ENCODE data around the gene OASL.
A peak's percentile ranks its signal among the peaks of the same experiment; 100 is the strongest.
"Not testable (repeated sequence)": the region's sequence is repeated elsewhere in the genome, so short reads cannot be mapped to it uniquely, and the experiment has no call there.

Gene OASL

GRCh38 chr12:121065345-121065744 lies 26.3 kb upstream of the OASL start:
- H3K27me3 Mint-ChIP-seq = no peaks in the 10 kb centered on the region
- no peak for DNase-seq
- H3K36me3 Mint-ChIP-seq (ENCODE audit: low read depth) = no peaks in the 10 kb centered on the region
- H3K9me3 Mint-ChIP-seq = no peaks in the 10 kb centered on the region
- no peak overlapping the region for H3K4me3 Mint-ChIP-seq
- ATAC-seq = no peak
- peaks cover 11% of the 10 kb centered on the region for H3K4me1 Mint-ChIP-seq
- no peak overlapping the region for H3K27ac Mint-ChIP-seq

GRCh38 chr12:121064586-121064985 lies 25.5 kb upstream of the OASL start:
- not testable (repeated sequence) for H3K4me3 Mint-ChIP-seq; DNase-seq; H3K27ac Mint-ChIP-seq; H3K36me3 Mint-ChIP-seq (ENCODE audit: low read depth); ATAC-seq; H3K27me3 Mint-ChIP-seq; H3K9me3 Mint-ChIP-seq
- H3K4me1 Mint-ChIP-seq = peaks cover 18% of the 10 kb centered on the region

GRCh38 chr12:121064116-121064515 lies 25.1 kb upstream of the OASL start:
- Mint-ChIP-seq H3K27ac (no peak overlapping the region), H3K9me3 (no peaks in the 10 kb centered on the region), H3K4me1 (peaks cover 18% of the 10 kb centered on the region), H3K27me3 (no peaks in the 10 kb centered on the region), H3K4me3 (no peak overlapping the region), H3K36me3 (ENCODE audit: low read depth) (no peaks in the 10 kb centered on the region)
- no peak for ATAC-seq
- no peak for DNase-seq

- H3K27ac Mint-ChIP-seq = no peak overlapping the region
- H3K4me3 Mint-ChIP-seq = no peak overlapping the region
- ATAC-seq = no peak
- H3K27me3 Mint-ChIP-seq = no peaks in the 10 kb centered on the region
- DNase-seq = no peak
- no peaks in the 10 kb centered on the region for H3K36me3 Mint-ChIP-seq (ENCODE audit: low read depth)
- H3K4me1 Mint-ChIP-seq = peaks cover 20% of the 10 kb centered on the region
- H3K9me3 Mint-ChIP-seq = no peaks in the 10 kb centered on the region
These were observed 23.5 kb upstream of the OASL start for GRCh38 chr12:121062391-121063045.

GRCh38 chr12:121061831-121062230 lies 22.8 kb upstream of the OASL start:
- DNase-seq = no peak
- Mint-ChIP-seq H3K36me3 (ENCODE audit: low read depth) (no peaks in the 10 kb centered on the region), H3K4me3 (no peak overlapping the region), H3K9me3 (no peaks in the 10 kb centered on the region), H3K27ac (no peak overlapping the region), H3K27me3 (no peaks in the 10 kb centered on the region), H3K4me1 (peaks cover 20% of the 10 kb centered on the region)
- ATAC-seq = no peak

- Mint-ChIP-seq H3K27me3 (no peaks in the 10 kb centered on the region), H3K4me3 (peak overlapping the region; percentile 76), H3K27ac (peak overlapping the region; percentile 84), H3K9me3 (no peaks in the 10 kb centered on the region), H3K4me1 (peaks cover 18% of the 10 kb centered on the region), H3K36me3 (ENCODE audit: low read depth) (no peaks in the 10 kb centered on the region)
- peak; percentile 41 for DNase-seq
- peak; percentile 93 for ATAC-seq
These were observed 21.3 kb upstream of the OASL start for GRCh38 chr12:121060149-121061001.

GRCh38 chr12:121059031-121059898 lies 20.2 kb upstream of the OASL start:
- H3K4me1 Mint-ChIP-seq = peaks cover 14% of the 10 kb centered on the region
- H3K9me3 Mint-ChIP-seq = no peaks in the 10 kb centered on the region
- DNase-seq (no peak), ATAC-seq (no peak)
- no peaks in the 10 kb centered on the region for H3K27me3 Mint-ChIP-seq
- H3K27ac Mint-ChIP-seq = peak overlapping the region; percentile 84
- H3K36me3 Mint-ChIP-seq (ENCODE audit: low read depth) = no peaks in the 10 kb centered on the region
- H3K4me3 Mint-ChIP-seq = peak overlapping the region; percentile 76

GRCh38 chr12:121057794-121058193 lies 18.7 kb upstream of the OASL start:
- no peaks in the 10 kb centered on the region for H3K27me3 Mint-ChIP-seq
- no peak for ATAC-seq
- no peak overlapping the region for H3K4me3 Mint-ChIP-seq
- DNase-seq = no peak
- H3K36me3 Mint-ChIP-seq (ENCODE audit: low read depth) = no peaks in the 10 kb centered on the region
- H3K27ac Mint-ChIP-seq = no peak overlapping the region
- peaks cover 14% of the 10 kb centered on the region for H3K4me1 Mint-ChIP-seq
- H3K9me3 Mint-ChIP-seq = no peaks in the 10 kb centered on the region

GRCh38 chr12:121053706-121054105 lies 14.7 kb upstream of the OASL start:
- Mint-ChIP-seq H3K9me3 (no peaks in the 10 kb centered on the region), H3K36me3 (ENCODE audit: low read depth) (no peaks in the 10 kb centered on the region), H3K27ac (no peak overlapping the region), H3K4me3 (no peak overlapping the region), H3K4me1 (no peaks in the 10 kb centered on the region), H3K27me3 (peaks cover 1% of the 10 kb centered on the region)
- no peak for ATAC-seq
- DNase-seq = no peak

- peaks cover 1% of the 10 kb centered on the region for H3K27me3 Mint-ChIP-seq
- no peaks in the 10 kb centered on the region for H3K36me3 Mint-ChIP-seq (ENCODE audit: low read depth)
- DNase-seq = no peak
- H3K9me3 Mint-ChIP-seq = no peaks in the 10 kb centered on the region
- no peak for ATAC-seq
- peaks cover 2% of the 10 kb centered on the region for H3K4me1 Mint-ChIP-seq
- H3K27ac Mint-ChIP-seq = no peak overlapping the region
- H3K4me3 Mint-ChIP-seq = no peak overlapping the region
These were observed 11.7 kb upstream of the OASL start for GRCh38 chr12:121050725-121051124.

- Mint-ChIP-seq H3K27me3 (peaks cover 6% of the 10 kb centered on the region), H3K4me3 (peak overlapping the region; percentile 36), H3K36me3 (ENCODE audit: low read depth) (no peaks in the 10 kb centered on the region), H3K27ac (no peak overlapping the region), H3K9me3 (no peaks in the 10 kb centered on the region), H3K4me1 (peaks cover 6% of the 10 kb centered on the region)
- DNase-seq (no peak), ATAC-seq (no peak)
These were observed 9.4 kb upstream of the OASL start for GRCh38 chr12:121048442-121048841.

- H3K27me3 Mint-ChIP-seq = peaks cover 13% of the 10 kb centered on the region
- H3K4me3 Mint-ChIP-seq; ATAC-seq; DNase-seq; H3K9me3 Mint-ChIP-seq; H3K36me3 Mint-ChIP-seq (ENCODE audit: low read depth); H3K4me1 Mint-ChIP-seq; H3K27ac Mint-ChIP-seq: not testable (repeated sequence)
These were observed 8.4 kb upstream of the OASL start for GRCh38 chr12:121047400-121047799.

- Mint-ChIP-seq H3K36me3 (ENCODE audit: low read depth) (no peaks in the 10 kb centered on the region), H3K27me3 (peaks cover 20% of the 10 kb centered on the region), H3K4me3 (no peak overlapping the region), H3K4me1 (peaks cover 27% of the 10 kb centered on the region), H3K27ac (no peak overlapping the region), H3K9me3 (no peaks in the 10 kb centered on the region)
- ATAC-seq = no peak
- no peak for DNase-seq
These were observed 4.0 kb upstream of the OASL start for GRCh38 chr12:121043067-121043466.

GRCh38 chr12:121036810-121037326 lies 2.2 kb downstream of the OASL start:
- Mint-ChIP-seq H3K27ac (peak overlapping the region; percentile 90), H3K9me3 (no peaks in the 10 kb centered on the region)

More at GRCh38 chr12:121036810-121037326, 2.2 kb downstream of the OASL start:
- ATAC-seq = peak; percentile 70
- Mint-ChIP-seq H3K36me3 (ENCODE audit: low read depth) (peaks cover 3% of the 10 kb centered on the region), H3K4me3 (peak overlapping the region; percentile 86), H3K4me1 (peaks cover 78% of the 10 kb centered on the region), H3K27me3 (peaks cover 8% of the 10 kb centered on the region)
- DNase-seq = peak; percentile 39

All from activated naive CD8-positive, alpha-beta T cell treated with anti-CD3 and anti-CD28 coated beads, Interleukin-2, amount 50 U/mL, for 24 hours (primary cell).